GM10847 (cell line): ENCODE measurements around the gene SH3GL2.

Experiments used
- POLR2A ChIP-seq: IDR thresholded peaks from 2 replicates; pipeline ENCODE4 v1.6.1; 2011; ENCODE audit not compliant: insufficient read length; ENCODE audit errors: extremely low read depth

SH3GL2 gene

DNA sequence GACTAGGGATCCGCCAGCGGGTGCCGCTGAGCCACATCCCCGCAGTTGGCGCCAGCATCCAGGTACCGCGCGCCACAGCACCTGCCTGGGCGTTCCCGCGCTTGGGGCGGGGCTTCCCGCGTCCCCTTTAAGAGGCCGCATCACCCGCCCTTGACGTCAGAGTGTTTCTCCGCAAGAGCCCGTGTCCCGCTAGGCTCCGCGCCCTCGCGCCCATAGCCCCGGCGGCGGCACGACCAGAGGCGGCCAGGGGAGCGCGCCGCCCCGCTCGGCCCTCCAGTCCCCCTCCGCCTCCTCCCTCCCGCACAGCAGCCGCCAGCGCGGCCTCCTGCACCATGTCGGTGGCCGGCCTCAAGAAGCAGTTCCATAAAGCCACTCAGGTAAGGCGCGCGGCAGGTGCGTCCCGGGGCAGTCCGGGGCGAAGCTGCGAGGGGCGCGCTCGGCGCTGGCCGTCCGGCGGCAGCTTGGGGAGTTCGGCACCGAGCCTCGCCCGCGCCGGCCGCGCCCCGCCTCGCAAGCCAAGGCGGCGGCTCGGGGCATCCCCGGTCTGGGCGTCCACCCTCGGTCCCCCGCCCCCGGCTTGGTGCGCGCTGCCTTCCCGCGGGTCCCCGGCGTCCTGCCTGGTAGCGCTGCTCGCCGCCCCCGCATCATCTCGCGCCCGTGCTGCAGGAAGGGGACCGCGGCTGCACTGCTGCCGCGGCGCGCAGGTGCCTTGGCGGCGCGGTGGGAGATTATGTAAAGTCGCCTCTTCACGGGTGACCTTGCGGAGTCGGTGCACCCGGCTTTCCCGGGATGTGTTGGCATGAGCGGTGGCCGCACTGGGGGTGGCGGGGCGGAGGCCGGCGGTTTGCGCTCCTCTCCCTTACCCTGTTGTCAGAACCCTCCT, at the start of gene SH3GL2:
Gene SH3GL2 (plus strand): TSS at position 156 of the 883 bp plus-strand sequence.
- no peak for TF ChIP-seq POLR2A

DNA sequence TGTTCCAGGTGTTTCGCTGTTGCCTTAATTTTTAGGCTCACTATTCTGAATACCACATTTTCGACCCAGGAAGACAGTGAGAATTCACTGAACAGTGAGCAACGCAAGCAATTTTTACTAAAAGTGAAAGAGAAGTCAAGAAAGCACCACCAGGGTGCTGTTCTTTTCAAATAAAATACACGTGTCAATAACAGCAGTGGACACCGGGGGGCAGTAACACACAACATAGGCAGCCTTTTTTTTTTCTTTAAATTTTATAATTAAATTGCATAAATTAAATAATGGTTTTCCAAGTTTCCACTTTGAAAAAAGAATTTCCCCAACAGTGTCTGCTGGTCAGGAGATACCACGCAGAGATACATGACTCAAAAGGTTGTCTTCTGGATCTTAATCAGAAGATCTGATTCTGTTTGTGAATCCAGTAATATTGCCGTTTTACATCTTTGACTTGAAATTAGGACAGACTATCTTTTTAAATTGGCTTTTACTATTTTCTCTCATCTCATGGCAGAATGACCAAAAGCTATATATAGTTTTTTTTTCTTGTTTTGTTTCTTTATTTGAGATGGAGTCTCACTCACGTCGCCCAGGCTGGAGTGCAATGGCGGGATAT, 47.1 kb upstream of the SH3GL2 start:
- TF ChIP-seq POLR2A = no peak

DNA sequence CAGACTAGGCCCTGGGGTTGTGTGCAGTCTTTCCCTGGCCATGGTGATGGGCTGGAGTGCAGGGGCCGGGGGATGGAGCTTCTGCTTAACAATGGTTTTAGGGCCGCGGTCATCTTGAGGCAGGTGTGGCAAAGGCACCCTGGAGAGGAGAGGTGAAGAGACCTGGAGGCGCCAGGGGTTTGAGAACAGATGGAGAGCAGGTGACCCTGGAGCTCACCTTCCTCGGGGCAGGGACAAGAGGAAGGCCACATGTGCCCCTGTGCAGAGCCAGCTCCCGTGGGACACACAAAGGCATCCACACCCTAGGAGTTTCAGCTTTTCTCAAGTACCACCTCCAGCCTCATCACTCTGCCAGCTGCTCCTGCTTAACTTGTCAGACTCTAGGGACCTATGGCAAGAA, 46.4 kb upstream of the SH3GL2 start:
- no peak for TF ChIP-seq POLR2A

DNA sequence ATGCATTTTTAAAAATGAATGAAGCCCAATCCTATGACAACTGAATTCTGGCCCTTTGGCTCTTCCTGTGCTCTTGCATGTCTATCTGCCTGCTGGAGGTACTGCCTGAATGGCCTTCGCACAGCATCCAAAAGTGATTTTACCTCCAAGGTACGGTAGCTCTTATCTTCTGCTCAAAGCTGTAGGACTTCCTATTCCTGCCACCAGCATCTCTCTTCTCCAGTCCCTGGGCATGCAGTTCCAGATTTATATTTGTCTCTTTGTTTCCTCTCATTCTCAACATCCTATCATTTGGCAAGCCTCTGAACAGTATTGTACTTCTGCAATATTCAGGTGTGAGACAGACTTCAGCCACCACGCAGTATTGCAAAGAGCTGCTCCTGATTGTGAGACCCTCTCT, 43.7 kb upstream of the SH3GL2 start:
- no peak for TF ChIP-seq POLR2A

DNA sequence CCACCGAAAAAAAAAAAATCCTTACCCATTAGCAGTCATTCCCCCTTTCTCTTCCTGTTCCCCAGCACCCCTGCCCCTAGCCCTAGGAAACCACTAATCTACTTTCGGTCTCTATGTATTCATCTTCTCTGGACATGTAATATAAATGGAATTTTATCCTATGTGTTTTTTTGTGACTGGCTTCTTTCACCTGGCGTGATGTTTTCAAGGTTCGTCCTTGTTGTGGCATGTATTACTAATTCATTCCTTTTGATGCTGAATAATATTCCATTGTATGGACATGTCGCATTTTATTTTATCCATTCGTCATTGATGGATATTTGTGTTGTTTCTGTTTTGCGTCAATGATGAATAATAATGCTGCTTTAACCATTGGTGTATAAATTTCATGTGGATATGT, 42.8 kb upstream of the SH3GL2 start:
- no peak for TF ChIP-seq POLR2A

DNA sequence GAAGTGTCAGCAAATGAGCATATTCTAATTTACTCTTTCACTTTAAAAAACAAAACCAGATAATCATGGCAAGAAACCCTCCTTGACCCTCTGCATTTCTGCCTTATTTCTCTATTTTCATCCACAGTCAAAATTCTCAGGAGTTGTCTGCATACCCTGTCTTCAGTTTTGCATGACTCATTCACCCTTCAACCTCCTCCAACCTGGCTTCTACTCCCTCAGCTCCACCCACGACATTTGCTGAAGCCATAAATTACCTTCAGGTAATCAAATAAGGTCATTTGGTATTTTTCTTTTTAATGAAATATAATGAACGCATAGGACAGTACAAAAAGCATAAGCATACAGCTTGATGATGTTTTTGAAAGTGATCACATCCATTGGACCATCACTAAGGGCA, 27.8 kb upstream of the SH3GL2 start:
- no peak for TF ChIP-seq POLR2A

DNA sequence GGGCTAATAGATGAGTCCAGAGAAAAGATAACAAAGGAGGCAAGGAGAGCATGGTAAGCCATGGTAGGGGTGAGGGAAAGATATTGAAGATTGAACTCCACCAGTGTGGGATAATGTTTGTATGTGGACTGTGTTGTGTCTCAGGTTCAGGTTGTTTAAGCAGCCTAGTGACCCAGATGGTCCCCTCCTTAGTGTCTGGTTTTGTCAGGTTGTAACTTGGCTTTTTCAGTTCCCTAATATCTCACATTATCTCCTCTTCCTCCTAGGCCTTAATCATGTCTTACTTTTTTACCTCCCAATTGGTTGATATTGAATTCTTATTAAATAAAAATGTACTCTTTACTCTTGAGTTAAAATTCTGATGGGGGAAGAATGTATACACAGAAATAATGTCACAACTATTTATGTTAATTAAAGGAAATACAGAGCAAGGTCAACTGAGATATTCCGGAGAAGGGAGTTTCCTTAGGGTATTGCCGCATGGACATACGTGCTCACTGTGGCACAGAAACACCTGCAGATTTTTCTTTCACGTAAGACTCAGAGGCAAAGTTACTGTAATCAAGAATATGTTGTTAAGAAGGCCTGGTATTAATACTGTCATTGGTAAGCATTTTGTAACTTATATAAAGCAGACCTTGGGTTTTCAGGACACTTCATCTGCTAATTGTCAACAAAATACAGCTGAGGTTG, 23.4 kb upstream of the SH3GL2 start:
- no peak for TF ChIP-seq POLR2A

DNA sequence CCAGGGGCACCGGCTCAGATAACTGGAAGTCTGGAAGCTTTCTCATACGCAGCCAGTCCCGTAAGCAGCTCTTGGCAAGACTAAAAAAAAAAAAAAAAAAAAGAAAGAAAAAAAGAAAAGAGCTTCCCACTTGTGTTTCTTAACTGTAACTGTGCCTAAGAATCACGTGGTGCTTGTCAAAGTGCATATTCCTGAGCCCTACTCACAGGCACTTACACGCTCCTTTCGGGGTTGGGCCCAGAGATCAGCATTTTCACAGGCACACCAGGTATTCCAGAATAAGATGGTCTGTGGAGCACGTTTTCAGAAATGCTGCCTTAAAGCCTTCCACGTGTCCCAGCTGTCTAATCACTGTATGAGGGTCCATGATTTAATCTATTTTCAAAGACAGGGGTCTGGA, 22.6 kb upstream of the SH3GL2 start:
- no peak for TF ChIP-seq POLR2A

DNA sequence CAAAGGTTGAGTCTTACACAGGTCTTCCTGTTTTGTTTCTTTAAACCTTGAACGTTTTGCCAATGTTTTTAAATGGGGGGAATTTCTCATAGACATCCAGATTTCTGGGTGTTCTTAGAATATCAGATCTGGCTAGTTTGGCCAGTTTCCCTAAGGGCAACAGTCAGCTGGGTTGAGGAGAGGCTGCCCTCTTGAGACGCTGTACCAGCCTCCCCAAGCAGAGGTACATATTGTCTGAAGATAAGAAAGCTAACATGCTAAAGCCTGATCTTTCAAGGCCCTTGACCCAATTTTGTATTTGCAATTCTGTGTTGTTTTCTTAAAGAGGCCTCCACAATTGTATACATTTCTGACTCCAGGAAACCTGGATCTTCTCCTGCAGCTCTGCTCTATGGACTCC, 21.9 kb upstream of the SH3GL2 start:
- no peak for TF ChIP-seq POLR2A

DNA sequence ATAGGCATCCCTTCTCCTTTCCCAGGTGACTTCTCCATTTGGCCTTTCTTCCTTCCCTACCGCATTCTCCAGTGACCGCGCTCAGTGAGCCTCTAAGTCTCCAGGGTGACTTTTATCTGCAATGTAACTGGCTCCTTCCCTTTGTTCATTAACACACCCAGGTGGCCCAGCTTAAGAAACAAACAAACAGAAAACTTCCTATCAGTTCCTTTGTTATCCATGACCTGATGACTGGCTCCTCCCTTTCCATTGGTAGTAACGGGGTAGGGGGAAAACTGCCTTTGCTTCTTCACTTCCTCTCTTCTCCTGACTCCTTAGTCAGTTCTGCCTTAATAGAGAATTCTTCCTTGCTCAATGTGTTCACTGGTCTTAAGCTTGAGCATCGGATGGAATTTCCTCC, 7.0 kb upstream of the SH3GL2 start:
- no peak for TF ChIP-seq POLR2A

DNA sequence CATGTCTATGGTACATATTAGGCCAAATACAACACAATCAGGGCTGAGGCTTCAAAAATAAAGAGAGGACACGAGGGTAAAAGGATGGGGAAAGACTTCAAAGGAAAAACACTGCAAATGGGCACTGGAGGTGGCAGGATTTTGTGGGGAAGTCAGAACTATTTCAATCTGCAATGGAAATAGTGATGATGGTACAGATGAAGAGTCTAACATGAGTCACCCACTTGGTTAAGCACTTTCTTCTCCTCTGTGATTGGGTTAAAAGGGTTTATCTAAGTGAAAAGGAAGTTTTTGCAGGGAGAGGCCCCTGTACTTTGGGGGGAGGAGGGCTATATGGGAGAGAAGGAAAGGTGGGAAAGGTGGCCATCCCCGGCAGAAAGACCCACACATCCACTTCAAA, 4.5 kb upstream of the SH3GL2 start:
- no peak for TF ChIP-seq POLR2A

DNA sequence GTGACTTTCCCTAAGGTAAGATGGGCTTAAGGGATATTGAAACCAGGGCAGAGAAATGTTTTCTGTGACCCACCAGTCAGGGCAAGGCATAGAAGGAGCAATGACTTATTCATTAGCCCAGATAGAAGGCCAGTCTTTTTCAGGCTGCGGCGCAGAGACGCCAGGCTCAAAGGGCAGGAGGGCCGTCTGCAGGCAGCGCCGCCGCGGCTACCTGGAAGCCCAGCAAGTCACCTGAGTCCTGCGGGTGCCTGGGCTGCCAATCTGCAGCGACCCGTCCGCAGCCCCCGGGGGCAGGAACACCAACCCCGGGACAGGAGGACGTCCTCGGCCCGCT, 322 bp upstream of the SH3GL2 start:
- TF ChIP-seq POLR2A = no peak

DNA sequence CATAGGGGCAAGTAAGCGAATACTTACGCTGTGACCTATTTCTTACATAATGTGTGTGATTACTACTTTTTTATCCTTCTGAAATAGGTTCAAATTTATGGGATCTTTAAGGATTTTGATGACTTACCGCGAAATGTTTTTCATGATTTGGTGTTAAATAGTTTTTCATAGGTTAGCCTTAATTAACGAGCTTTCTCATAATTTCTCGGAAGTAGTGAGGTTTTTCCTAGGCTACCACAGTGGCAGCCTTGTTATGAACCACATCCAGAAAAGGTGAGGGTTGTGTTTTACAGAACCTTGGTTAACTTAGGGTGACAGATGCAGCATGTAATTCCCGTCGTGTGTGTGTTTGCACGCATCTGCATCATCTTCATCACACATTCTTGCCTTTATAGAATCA, 1.3 kb downstream of the SH3GL2 start:
- no peak for TF ChIP-seq POLR2A

DNA sequence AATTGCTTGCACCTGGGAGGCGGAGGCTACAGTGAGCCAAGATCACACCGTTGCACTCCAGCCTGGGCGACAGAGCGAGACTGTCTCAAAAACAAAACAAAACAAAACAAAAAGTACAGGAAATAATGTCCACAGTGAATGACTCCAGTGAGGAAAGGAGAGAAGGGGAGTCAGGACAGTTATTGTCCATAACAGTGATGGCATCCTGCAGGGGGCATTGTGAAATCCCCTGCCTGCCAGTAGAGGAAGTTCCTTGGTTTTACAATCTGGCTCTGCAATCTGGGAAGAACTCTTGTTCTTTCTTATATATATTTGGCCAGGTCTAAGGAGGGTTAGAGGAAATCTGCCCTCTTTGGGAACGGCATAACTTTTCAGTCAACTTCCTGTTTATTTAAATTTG, 8.2 kb downstream of the SH3GL2 start:
- no peak for TF ChIP-seq POLR2A

DNA sequence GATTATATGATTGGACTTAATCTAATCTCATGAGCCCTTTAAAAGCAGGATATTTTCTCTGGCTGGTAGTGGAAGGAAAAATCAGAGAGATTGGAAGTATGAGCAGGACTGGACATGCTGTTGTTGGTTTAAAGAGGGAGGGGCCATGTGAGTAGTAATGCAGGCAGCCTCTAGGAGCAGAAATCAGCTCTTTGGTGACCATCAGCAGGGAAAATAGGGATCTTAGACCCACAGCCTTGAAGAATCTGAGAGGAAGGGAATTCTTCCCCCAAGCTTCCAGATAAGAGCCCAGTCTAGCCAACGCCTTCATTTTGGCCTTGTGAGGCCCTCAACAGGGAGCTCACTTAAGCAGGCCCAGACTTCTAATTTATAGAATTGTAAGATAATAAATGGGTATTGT, 9.5 kb downstream of the SH3GL2 start:
- TF ChIP-seq POLR2A = no peak

DNA sequence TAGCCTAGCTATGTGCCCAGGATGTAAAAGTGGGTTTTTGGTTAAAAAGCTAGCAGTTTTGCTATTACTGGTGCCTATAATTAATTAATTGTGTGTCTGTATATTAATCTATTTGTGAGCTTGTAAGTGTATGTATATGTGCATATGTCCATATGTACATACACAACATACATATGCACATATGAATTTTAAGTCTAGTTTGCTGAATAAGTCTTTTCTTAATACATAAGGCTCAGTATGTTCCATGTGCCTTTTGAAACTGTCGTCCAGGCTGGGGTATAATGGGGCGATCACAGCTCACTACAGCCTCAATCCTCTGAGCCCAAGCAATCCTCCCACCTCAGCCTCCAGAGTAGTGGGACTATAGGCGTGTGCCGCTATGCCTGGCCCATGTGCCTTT, 10.1 kb downstream of the SH3GL2 start:
- no peak for TF ChIP-seq POLR2A
